Measurements from ENCODE around the gene DNAJC1. TPM values are rescaled to one million over a fixed set of nuclear protein-coding genes. Genes with fewer than 3 reads are reported as not detected.

Gene DNAJC1
- polyA plus RNA-seq, 1 donor (not counting 4 experiments of a cell fraction or from before 2014, with no cell fraction given), result 24.8 TPM

GRCh38 chr10:21964983-21965665 is 38.4 kb downstream of the DNAJC1 start:
- H3K27ac ChIP-seq (ENCODE audit: control insufficient read depth, insufficient read depth, low read length), result no peak overlapping the region
- no peak overlapping the region for H3K4me3 ChIP-seq (ENCODE audit: control insufficient read depth in 2 of 3, extremely low read depth in 1 of 3, insufficient read depth in 2 of 3, low read depth in 1 of 3, low read length in 3 of 3)
- H3K79me2 ChIP-seq (ENCODE audit: control insufficient read depth, insufficient read depth, low read length), result peaks cover 4% of the 10 kb centered on the region
- H3K27me3 ChIP-seq (ENCODE audit: control insufficient read depth, extremely low read depth, insufficient read depth, low read length), result no peaks in the 10 kb centered on the region
- TF ChIP-seq CTCF (optimal IDR thresholded peaks at IDR 0.05 in 1 of 3, IDR thresholded peaks at IDR 0.05 in 1 of 3, conservative IDR thresholded peaks at IDR 0.05 in 1 of 3; ENCODE audit: extremely low read depth in 1 of 3, insufficient read depth in 2 of 3, low read length in 3 of 3), result no peak
- TF ChIP-seq EZH2 (IDR thresholded peaks at IDR 0.05; ENCODE audit: low read length), result no peak
- H3K4me1 ChIP-seq (ENCODE audit: control insufficient read depth, extremely low read depth, insufficient read depth, low read length), result peaks cover 8% of the 10 kb centered on the region
- DNase-seq (ENCODE audit: low read depth, low spot score) (no peak), FAIRE-seq (no peak)
- no peak overlapping the region for H3K9ac ChIP-seq (ENCODE audit: control insufficient read depth, extremely low read depth, insufficient read depth, low read length)
- no peak overlapping the region for H3K4me2 ChIP-seq (ENCODE audit: control insufficient read depth, extremely low read depth, insufficient read depth, low read depth, low read length)
- no peaks in the 10 kb centered on the region for H3K36me3 ChIP-seq (ENCODE audit: control insufficient read depth in 2 of 2, extremely low read depth in 1 of 2, insufficient read depth in 2 of 2, low read length in 2 of 2)
- no peak overlapping the region for H2AFZ ChIP-seq (ENCODE audit: control insufficient read depth, low read length)
- H3K9me3 ChIP-seq (ENCODE audit: control insufficient read depth, low read depth, low read length), result no peaks in the 10 kb centered on the region
- H4K20me1 ChIP-seq (ENCODE audit: control insufficient read depth, extremely low read depth, insufficient read depth, low read length), result no peaks in the 10 kb centered on the region
- H3K9me1 ChIP-seq (ENCODE audit: control insufficient read depth, extremely low read depth, insufficient read depth, low read length), result no peaks in the 10 kb centered on the region
- dilution Hi-C loops (cut with MboI; ENCODE audit: extremely low pct_ligation_motif_present, low sequenced_read_pairs), result no loop called here

DNA sequence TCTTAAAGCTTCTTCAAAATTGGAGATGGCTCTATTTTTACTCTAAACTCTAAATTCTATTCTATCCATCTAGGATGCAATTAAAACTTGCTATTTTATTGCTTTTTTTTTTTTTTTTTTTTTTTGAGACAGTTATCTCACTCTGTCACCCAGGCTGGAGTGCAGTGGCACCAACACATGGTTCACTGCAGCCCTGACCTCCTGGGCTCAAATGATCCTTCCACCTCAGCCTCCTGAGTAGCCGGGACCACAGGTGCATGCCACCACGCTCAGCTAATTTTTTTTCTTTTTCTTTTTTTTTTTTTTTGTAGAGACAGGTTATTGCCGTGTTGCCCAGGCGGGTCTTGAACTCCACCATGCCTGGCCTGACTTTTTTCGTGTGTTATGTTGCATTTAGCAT is 41.2 kb downstream of the DNAJC1 start:
- H3K4me3 ChIP-seq (ENCODE audit: control insufficient read depth in 2 of 3, extremely low read depth in 1 of 3, insufficient read depth in 2 of 3, low read depth in 1 of 3, low read length in 3 of 3), result no peak overlapping the region
- TF ChIP-seq EZH2 (IDR thresholded peaks at IDR 0.05; ENCODE audit: low read length) (no peak), CTCF (optimal IDR thresholded peaks at IDR 0.05 in 1 of 3, IDR thresholded peaks at IDR 0.05 in 1 of 3, conservative IDR thresholded peaks at IDR 0.05 in 1 of 3; ENCODE audit: extremely low read depth in 1 of 3, insufficient read depth in 2 of 3, low read length in 3 of 3) (no peak)
- H3K4me1 ChIP-seq (ENCODE audit: control insufficient read depth, extremely low read depth, insufficient read depth, low read length), result no peaks in the 10 kb centered on the region
- no peak overlapping the region for H2AFZ ChIP-seq (ENCODE audit: control insufficient read depth, low read length)
- dilution Hi-C loops (cut with MboI; ENCODE audit: extremely low pct_ligation_motif_present, low sequenced_read_pairs), result no loop called here
- H3K79me2 ChIP-seq (ENCODE audit: control insufficient read depth, insufficient read depth, low read length), result no peaks in the 10 kb centered on the region
- H3K27me3 ChIP-seq (ENCODE audit: control insufficient read depth, extremely low read depth, insufficient read depth, low read length), result no peaks in the 10 kb centered on the region
- no peak overlapping the region for H3K4me2 ChIP-seq (ENCODE audit: control insufficient read depth, extremely low read depth, insufficient read depth, low read depth, low read length)
- no peak for FAIRE-seq
- H4K20me1 ChIP-seq (ENCODE audit: control insufficient read depth, extremely low read depth, insufficient read depth, low read length), result no peaks in the 10 kb centered on the region
- no peaks in the 10 kb centered on the region for H3K36me3 ChIP-seq (ENCODE audit: control insufficient read depth in 2 of 2, extremely low read depth in 1 of 2, insufficient read depth in 2 of 2, low read length in 2 of 2)
- H3K9ac ChIP-seq (ENCODE audit: control insufficient read depth, extremely low read depth, insufficient read depth, low read length), result no peak overlapping the region
- DNase-seq (ENCODE audit: low read depth, low spot score), result no peak
- H3K27ac ChIP-seq (ENCODE audit: control insufficient read depth, insufficient read depth, low read length), result no peak overlapping the region
- H3K9me1 ChIP-seq (ENCODE audit: control insufficient read depth, extremely low read depth, insufficient read depth, low read length), result no peaks in the 10 kb centered on the region
- no peaks in the 10 kb centered on the region for H3K9me3 ChIP-seq (ENCODE audit: control insufficient read depth, low read depth, low read length)
